GM20431 (cell line): ENCODE measurements around the gene KCNK15.

ENCODE experiments used
- in situ Hi-C: fragments of 300-500 bp; cut with MseI, MboI; formaldehyde crosslinking; loops from one replicate; pipeline ENCODE4 v1.15.0; 2020; ENCODE audit warnings: low sequenced_read_pairs; ENCODE audit not compliant: unreplicated experiment

Gene KCNK15

DNA sequence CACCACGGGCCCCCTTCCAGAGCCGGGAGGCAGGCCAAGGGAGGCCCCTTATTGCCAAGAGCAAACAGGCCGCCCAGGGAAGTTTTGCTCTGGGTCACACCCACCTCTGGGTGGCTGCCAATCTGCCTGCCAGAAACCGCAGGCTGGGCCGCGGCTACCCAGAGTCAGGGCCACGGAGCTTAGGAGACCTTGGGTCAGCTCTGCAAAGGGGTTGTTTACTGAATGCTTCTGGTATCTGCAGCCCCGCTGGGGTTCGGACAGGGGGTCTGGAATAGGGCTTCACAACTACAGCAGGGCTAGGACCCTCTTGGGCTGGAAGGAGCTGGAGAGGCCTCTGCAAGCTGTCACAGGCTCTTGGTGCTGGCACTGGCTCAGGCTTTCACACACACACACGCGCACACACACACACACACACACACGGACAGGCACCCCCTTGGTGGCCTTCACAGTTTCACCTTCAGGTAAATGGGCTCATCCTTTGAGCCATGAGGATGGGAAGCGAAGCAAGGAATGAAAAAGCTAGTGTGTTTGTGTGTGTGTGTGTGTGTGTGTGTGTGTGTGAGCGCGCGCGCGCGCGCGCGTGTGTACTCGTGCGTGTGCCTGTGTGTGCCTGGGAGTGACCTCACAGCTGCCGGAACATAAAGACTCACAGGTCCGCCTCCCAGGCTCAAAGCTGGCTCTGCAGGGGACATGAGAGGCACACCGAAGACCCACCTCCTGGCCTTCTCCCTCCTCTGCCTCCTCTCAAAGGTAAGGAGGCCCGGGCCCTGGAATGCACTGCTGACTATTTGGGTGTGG lies 30.8 kb upstream of the KCNK15 start, which contains the start of gene CCN5:
Gene CCN5 (plus strand): TSS at position 669 of the 798 bp plus-strand sequence. CDS start 22 bp downstream, at position 691.
- in situ Hi-C loops = no loop called here

- in situ Hi-C loops = no loop called here
These were observed 30.0 kb upstream of the KCNK15 start for GRCh38 chr20:44715499-44716308.

DNA sequence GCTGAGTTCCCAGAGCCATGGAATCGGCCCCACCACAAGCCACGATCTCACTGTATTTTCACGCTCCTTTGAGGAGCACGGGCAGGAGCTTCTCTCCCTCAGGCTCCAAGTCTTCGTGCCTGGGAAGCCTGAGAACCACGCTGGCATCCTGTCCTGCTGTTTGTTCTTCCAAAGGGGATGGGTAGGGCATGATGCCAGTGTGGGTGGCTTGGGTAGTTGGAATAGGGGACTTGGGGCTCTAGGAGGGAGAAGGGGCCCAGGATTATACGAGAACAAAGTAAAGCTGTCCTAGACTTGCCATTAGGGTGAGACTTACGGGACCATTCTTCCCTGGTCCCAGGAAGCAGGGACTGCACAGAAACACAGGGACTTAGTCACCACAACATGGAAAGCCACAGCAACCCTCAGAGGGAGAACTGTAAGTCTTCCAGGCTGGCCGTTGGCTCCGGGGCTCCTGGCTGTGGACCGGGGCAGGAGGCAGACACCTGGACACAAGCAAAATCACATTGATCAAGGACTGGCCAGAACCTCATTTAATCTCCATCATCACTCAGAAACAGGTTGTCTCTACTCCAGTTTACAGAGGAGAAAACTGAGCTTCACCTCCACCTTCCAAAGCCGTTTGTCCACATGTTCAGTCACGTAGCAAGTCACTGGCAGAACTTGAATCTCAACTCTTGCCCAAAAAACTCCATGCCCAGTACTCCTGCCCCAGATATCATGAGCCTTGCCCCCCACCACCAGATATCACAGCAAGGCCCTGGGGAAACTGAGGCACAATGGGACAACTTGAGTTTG lies 29.2 kb upstream of the KCNK15 start:
- in situ Hi-C loops = no loop called here

DNA sequence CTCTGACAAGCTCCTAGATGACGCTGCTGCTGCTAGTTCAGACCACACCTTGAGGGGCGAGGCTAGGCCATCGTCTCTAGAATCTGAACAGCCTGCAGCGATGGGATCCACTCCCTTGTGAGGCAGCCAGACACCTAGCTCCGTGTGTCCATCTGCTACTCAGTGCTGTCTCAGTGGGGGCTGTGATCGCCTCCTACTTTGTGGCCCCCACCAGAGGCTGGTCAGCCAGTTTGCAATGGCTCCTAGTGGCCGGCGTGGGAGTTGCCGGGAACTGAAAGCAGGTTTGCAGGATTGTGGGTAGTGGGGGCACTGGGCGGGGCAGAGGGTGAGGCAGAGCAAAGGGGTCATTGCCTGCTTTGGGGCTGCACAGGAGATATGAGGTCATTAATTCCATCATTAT lies 27.7 kb upstream of the KCNK15 start:
- in situ Hi-C loops = no loop called here

GRCh38 chr20:44719841-44720240 lies 25.8 kb upstream of the KCNK15 start:
- in situ Hi-C loops = no loop called here

GRCh38 chr20:44720621-44720996 lies 25.1 kb upstream of the KCNK15 start:
- in situ Hi-C loops = no loop called here

DNA sequence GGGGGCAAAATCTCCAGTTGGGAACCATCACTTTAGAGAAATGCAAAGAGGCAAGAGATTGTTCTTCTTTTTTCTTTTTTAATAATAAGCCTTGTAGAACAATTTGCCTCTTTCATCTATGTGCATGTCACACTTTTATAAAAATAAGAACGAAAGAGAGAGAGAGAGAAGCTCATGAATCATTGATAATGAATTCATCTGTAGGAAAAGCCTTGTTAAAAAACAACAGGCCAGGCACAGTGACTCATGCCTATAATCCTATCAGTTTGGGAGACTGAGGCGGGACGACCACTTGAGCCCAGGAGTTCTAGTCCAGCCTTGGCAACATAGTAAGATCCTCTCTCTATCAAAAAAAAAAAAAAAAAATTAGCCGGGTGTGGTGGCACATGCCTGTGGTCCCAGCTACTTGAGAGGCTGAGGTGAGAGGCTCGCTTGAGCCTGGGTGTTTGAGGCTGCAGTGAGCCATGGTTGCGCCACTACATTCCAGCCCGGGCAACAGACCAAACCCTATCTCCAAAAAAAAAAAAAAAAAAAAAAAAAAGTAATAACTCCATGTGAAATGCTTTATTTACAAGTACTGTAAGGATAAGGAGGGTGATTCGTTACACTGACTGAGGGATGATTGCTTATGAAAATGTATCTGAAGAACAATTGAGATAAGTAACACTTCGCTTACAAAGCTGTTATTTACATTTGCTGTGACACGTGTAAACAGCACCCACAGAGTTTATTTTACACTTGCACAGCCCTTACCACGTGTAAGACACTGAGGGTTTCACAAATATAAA lies 24.5 kb upstream of the KCNK15 start:
- in situ Hi-C loops = no loop called here

GRCh38 chr20:44721785-44722054 lies 23.9 kb upstream of the KCNK15 start:
- in situ Hi-C loops = no loop called here

GRCh38 chr20:44722990-44723389 lies 22.7 kb upstream of the KCNK15 start:
- in situ Hi-C loops = no loop called here

- in situ Hi-C loops = no loop called here
These were observed 22.3 kb upstream of the KCNK15 start for GRCh38 chr20:44723391-44723790.

GRCh38 chr20:44723798-44724362 lies 21.8 kb upstream of the KCNK15 start:
- in situ Hi-C loops = no loop called here

DNA sequence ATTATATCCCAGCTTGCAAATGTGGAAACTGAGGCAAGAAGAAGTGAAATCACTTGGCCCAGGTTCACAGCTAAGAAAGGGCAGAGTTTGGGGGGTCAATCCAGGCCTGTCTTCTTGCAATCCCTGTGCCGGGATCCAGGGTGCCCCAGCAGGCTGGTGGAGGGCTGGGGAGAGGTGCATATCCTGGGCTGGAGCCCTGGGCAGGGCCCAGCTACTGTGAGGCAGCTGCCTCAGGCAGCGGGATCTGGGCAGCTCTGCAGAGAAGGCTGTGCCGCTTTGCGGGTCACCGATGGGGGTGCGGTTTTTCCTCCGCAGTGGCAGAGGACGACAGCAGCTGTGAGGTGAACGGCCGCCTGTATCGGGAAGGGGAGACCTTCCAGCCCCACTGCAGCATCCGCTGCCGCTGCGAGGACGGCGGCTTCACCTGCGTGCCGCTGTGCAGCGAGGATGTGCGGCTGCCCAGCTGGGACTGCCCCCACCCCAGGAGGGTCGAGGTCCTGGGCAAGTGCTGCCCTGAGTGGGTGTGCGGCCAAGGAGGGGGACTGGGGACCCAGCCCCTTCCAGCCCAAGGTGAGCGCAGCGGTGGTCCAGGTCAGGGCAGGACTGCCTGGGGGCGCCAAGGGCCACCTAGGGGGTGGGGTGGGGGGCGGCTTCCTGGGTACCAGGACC lies 21.1 kb upstream of the KCNK15 start:
- in situ Hi-C loops = no loop called here

- in situ Hi-C loops = no loop called here
These were observed 19.8 kb upstream of the KCNK15 start for GRCh38 chr20:44725837-44726236.

- in situ Hi-C loops = no loop called here
These were observed 18.6 kb upstream of the KCNK15 start for GRCh38 chr20:44727039-44727438.

- in situ Hi-C loops = no loop called here
These were observed 18.0 kb upstream of the KCNK15 start for GRCh38 chr20:44727651-44728050.

GRCh38 chr20:44728801-44729443 lies 16.7 kb upstream of the KCNK15 start:
- in situ Hi-C loops = no loop called here

DNA sequence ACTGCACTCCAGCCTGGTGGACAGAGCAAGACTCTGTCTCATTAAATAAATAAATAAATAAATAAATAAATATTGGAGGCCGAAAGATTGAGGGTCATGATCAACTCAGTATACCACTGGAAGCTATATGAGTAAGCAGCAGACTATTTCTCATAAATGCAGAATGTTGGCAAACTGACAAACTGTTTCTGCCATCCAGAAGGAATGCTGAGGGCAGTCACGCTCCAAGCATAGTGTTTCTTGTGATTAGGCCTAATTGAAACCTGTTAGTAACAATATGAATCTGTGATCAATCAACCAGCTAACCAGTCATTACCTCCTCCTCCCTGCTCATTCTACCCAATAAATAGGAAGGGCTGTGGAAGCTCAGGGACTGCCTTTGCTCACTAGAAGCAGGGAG lies 15.2 kb upstream of the KCNK15 start:
- in situ Hi-C loops = no loop called here

DNA sequence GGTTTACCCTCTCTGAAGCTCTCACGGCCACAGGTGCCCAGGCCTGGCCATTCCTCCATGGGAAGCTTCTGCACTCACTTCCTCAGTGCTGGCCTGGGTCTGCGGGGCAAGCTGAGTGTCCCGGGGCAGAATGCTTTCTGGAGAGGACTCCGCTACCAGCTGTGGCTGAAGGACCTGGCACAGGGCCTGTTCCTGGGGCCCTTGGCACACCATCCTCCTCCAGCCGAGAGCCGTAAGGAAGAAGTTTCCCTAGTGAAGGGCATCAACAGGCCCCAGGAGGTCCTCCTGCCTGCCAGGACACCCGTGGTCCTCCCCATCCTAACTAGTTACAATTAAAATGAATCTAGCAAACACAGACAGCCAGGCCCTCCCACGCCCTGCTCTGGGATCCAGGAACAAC lies 14.0 kb upstream of the KCNK15 start:
- in situ Hi-C loops = no loop called here

- in situ Hi-C loops = no loop called here
These were observed 13.3 kb upstream of the KCNK15 start for GRCh38 chr20:44732327-44732726.
